DMS53 treated with DMSO at 0.1 percent for 48 hours (cell line): ENCODE measurements around the gene PDLIM7.
"Not testable (repeated sequence)": the region's sequence is repeated elsewhere in the genome, so short reads cannot be mapped to it uniquely, and the experiment has no call there.

ENCODE experiments used
- DNase-seq: peaks from one replicate; lab custom pipeline; 2025; ENCODE audit not compliant: unreplicated experiment; lab: John Stamatoyannopoulos, UW

Gene PDLIM7

DNA sequence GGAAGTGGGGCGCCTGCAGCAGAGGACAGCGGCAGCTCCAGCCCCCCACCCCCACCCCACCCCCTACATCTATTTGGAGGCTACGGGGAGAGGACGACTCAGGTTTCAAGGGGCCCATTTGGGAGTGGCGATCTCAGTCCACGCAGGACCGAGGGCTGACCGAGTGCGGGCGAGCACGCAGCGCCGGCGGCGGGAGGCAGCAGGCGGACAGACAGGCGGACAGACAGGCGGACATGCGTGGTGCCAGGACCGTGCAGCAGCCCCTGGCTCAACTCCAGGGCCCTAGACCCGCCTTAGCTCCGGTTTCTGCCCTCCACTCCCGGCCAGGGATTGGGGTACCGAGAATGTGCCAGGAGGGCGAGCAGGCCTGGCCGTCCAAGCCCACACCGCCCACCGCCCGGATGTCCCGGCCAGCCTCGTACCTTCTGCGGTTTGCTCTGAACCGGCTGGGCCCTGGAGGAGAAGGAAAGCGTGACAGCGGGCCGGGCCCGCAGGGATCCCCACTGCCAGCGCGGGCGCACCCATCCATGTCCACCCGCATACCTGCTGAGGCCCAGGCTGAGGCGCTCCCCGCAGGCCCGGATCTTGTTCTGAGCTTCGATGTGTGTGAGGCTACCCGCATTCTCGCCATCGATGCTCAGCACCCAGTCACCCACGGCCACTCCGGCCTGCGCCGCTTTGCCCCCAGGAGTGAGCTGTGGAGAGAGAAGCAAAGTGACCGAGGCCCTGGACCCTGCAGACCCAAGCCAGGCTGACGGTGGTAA, 5.2 kb downstream of the PDLIM7 start:
- DNase-seq, result no peak

DNA sequence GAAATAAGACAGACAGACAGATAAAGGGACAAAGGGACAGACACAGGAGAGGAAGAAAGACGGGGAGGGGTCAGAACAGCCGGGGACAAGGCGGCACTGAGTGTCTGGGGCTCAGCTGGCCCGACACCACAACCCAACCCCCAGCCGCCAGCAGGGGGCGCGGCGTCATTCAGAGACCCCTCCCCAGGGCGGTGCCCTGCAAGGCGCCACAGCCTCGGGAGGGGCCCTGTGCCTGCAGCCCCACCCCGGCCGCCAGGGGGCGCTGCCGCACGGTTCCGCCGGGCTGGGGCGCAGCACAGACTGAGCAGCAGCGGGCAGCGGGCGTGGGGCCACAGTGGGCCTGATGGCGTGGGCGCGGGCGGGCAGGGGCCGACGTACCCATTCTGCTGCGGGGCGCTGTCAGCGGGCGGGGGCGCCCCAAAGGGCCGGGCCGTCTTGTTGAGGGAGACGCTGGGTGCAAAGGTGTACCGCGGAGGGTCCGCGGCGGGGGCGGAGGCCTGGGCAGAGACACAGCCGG, 5.9 kb downstream of the PDLIM7 start:
- no peak for DNase-seq

DNA sequence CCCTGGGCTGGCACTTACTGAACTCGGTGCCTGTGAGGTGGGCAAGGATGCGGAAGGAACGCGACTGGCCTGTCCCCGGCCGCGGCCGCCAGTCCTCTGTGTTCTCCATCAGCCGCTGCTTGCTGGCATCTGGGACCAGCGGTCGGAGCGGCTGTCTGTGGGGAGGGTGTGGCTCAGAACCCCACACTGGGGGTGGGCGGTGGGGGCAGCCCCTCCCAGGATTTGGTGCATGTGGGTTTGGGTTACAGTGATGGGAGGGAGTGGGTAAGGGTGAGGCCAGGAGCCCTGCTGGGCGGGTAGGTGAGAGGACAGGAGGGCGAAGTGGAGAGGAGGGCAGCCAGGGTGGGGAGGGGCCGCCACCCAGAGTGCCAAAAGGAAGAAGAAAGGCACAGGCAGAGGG, 6.4 kb downstream of the PDLIM7 start:
- no peak for DNase-seq

DNA sequence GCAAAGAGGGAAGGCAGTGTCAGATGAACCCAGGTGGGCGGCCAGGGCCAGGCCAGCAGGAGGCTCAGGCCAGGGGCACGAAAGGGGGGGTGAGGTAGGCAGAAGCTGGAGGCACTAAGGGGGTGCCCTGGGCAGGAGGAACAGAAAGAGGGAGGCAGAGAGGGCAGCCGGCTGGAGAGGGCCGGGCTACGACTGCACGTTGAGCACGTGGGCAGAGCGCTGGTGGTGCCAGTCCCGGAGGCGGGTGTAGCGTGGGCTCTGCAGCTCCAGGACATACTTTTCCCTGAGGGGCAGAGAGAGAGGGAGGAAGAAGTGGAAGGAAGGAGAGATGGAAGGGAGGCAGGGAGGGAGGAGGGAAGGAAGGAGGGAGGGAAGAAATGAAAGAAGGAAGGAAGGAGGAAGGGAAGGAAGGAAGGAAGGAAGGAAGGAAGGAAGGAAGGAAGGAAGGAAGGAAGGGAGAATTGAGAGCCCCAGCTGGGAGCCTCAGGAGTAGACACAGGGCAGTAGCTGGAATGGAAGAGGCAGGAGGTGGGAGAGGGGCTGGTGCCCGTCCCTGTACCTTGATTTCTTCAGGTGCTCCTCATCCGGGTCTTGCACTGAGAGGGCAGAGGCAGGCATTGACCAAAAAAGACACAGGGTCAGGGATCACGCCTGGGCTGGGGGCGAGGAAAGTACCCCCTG, 7.0 kb downstream of the PDLIM7 start:
- no peak for DNase-seq

DNA sequence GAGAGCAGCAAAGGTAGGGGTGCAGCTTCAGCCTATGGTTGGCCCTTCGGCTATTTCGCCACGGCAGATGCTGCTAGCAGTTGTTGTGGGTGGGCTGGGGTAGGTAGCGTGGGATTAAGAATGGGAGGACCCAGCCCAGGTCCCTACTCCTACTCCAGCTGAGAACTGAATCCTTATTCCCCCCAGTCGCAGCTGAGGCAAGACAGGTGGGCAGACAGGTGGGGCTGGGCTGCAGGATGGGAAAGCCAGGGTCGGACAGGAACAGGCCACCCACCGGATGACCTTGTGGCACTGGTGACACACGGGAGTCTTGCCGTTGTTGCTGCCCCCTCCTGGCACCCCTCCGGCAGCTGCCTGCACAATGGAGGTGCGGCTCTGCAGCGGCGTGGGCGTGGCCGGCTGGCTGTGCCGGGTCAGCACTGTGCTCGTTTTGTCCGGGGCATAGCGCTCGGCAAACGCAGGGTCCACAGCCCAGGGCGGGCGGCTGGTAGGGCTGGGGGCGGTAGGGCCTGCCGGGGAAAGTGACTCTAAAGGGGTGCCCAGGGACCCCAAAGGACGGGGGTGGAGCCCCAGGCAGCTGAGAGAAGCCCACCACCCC, 8.2 kb downstream of the PDLIM7 start:
- DNase-seq, result no peak

DNA sequence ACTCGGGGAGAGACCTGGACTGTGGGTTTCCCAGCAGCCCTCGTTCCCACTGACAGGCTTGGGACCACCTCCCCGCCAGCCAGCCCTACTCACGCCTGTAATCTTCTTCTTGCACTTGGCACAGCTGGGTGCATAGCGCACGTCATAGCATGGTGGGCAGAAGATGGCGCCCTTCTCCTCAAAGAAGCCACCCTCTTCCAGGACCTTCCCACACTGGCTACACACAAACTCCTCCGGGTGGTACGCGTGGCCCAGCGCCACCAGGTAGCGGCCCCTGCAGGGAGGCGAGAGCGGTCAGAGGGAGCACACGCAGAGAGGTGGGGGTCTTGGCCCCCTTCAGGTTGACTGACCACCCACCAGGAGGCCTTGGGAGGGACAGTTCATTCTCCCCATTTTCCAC, 9.4 kb downstream of the PDLIM7 start:
- DNase-seq, result no peak

DNA sequence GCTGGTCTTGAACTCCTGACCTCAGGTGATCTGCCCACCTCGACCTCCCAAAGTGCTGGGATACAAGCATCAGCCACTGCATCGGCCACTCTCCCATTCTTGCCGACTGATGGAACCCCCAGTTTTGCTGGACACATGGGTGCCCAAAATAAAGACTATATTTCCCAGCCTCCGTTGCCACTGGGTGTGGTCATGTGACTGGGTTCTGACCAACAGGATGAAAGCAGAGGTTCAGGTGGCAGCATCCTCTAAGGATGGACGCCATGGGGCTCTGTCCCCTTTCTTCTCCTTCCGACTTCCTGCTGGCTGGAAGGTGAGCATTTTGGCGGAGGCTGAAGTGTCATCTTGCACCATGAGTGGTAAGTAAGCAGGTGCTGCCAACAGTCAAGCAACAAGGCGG, 10.3 kb downstream of the PDLIM7 start:
- DNase-seq, result no peak

DNA sequence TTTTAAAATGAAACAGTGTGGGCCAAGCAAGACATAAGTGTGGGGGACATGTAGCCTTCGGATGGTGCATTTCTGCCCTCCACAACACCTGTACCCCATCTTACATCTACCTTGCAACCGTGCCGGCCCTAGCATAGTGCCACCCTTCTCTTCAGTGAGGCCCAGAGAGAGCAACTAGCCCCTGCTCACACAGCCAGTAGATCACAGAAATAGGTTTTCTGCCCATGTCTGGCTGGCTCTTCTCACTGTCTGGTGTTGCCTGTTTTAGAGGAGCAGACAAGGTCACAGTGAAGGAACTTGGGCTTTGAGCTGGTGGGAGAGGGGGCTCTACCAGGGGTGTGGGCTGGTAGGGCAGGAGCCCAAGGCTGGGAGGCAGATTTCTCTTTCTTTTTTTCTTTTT, 11.1 kb downstream of the PDLIM7 start:
- no peak for DNase-seq

DNA sequence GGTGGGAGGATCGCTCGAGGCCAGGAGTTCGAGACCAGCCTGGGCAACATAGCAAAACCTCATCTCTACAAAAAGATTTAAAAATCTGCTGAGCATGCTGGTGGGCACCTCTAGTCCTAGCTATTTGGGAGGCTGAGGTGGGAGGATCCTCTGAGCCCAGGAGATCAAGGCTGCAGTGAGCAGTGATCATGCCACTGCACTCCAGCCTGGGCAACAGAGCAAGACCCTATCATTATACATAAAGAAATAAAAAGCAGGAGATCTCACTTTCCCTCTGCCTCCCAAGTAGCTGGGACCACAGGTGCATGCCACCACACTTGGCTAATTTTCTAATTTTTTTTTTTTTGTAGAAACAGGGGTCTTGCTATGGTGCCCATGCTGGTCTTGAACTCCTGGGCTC, 11.7 kb downstream of the PDLIM7 start:
- DNase-seq, result not testable (repeated sequence)

DNA sequence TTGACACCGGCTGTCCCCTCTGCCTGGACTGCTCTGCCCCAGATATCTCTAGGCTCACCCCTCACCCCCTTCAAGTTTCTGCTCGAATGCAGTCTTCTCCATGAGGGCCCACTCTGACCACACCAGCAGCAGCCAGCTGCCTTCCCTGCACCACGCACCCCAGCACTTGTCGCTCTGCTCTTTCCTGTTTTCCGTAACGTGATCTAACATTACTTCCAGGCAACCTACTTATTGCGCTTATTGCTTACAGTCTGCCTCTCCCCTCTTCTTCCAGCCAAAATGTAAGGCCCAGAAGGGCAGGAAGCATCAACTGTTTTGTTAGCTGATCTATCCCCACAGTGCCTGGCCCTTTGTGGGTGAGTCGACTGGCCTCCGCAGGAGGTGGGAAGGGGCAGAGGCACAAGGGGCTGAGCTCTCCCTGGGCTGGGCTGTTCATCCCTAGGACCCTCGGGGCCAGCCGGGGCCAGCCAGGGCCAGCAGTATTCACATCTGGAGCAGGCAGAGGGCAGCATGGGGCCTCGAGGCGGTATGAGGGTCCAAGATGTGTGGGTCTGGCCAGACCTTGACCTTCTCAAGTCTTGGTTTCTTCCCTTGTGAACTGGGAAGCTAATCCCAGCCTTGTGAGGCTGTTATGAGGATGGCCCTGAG, 12.4 kb downstream of the PDLIM7 start:
- DNase-seq, result no peak

DNA sequence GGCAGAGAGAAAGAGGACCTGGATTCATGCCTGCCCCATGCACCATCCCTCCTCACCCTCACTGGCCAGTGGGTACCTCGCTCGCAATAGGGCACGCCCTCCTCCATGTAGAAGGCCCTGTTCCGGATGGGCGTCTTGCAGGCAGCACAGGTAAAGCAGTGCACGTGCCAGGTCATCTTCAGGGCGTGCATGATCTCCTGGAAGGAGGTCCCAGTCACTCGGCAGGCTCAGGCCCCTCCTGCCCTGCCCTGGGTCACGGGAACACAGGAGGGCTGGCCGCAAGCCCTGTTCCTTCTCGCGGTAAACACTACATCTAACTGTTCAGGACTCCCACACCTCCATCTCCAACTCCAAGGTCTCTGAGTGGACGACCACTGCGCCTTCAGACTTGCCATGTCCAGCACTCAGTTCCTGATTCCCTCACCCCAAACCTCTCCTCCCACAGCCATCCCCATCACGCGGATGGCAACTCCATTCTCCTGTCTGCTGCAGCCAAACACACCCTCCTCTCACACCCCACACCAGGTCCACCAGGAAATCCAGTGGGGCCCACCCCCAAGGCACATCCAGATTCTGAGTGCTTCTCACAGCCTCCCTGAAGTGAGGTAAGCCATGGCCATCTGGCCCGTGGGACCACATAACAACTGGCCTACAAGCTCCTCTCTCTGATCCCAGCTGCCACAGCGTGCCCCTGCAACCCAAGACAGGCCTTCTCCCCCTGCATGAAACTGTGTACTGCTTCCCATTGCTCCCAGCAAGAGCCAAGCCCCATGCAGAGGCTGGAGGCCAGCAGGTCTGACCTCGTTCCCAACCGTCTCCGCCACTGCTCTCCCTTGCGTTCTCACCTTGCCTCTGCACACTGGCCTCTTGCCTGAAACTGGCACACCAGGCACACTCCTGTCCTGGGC, 13.2 kb downstream of the PDLIM7 start:
- no peak for DNase-seq

DNA sequence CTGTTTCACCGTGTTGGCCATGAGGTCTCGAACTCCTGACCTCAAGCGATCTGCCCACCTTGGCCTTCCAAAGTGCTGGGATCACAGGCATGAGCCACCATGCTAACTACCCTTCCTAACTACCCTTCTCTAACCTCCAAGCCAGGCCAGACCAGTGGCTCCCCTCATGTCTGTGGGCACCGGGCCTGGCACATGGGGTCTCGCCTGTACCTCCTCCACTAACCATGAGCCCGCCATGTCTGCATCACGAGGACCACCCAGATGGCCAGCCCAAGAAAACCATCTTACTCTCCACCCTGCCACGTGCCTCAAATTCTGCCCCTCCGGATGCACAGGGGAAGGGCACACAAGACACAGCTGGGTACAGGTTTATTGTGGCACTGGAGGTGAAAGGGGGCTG, 14.4 kb downstream of the PDLIM7 start:
- DNase-seq, result no peak

DNA sequence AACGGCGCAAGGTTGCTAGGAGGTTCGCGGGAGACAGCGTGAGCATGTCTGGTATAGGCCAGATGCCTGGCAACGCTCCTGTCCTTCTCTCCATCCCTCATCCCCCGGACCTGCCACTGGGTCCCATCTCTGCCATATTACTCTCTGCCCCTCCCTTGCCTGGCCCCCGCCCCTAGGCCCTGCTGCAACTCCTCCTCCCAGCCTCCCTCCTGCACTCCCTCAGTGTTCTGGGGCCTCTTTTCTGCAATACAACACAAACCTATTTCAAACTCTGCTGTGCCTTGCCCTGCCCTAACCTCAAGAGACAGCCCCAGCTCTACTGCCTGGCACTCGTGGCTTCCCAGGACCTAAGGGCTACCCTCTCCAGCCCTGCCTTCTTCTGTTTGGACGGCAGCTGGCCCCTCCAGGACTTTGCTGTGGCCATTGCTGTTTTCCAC, 15.0 kb downstream of the PDLIM7 start:
- DNase-seq, result no peak

DNA sequence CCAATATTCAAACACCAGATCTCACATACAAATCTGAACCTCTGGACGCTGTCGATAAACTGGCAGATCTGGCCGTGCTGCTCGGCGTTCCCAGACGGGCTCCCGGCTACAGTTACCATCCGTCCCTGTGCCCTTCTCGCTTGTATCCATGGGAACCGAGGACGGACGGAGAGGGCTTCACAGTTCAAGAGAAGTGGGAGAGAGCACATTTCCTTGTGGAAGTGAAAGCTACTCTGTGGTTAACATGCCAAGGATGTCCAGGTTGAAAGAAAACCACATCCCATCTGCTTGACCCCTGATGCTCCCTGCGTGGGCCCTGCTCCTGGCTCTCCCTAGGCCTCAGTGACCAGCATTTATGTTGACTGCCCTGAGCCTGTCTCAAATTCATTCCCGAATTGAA, 17.6 kb downstream of the PDLIM7 start:
- DNase-seq, result no peak

DNA sequence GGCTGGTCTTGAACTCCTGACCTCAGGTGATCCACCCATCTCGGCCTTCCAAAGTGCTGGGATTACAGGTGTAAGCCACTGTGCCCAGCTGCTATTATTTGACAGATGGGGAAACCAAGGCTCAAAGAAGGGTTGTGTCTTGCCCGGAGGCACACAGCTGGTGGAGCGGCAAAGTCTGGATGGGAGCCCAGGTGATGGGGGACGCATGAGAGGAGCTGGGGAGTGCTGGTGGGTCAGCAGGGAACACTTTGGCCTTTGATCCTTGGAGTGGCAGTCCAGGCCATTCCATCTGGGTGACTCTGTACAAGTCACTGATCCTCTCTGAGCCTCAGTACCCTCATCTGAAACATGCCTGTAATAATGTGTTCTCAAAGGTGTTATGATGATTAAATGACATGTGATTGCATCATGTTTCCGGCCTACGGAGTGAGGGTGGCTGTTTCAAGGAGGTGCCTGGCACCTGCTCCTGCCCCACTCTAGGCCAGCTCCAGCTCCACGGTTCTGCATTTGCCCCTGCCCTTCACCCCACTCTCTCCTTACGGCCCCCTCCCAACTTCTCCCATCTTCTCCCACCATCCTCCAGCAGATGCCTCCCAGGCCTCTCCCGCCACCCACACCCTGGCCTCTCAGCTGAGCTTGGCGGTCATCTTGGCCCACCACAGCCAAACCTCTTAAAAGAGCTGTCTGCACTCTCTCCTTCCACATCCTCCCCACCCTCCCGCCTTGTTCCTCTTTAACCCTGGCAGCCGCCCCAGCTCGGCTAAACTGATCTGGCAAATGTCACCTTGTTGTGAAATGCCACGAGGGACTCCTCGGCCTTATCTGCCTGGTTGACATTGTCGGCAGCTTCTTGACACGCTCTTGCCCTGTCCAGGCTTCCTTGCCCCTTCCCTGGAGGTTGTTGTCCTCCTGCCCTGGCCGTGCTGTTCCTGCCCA, 18.4 kb downstream of the PDLIM7 start:
- peak; percentile 51 for DNase-seq

DNA sequence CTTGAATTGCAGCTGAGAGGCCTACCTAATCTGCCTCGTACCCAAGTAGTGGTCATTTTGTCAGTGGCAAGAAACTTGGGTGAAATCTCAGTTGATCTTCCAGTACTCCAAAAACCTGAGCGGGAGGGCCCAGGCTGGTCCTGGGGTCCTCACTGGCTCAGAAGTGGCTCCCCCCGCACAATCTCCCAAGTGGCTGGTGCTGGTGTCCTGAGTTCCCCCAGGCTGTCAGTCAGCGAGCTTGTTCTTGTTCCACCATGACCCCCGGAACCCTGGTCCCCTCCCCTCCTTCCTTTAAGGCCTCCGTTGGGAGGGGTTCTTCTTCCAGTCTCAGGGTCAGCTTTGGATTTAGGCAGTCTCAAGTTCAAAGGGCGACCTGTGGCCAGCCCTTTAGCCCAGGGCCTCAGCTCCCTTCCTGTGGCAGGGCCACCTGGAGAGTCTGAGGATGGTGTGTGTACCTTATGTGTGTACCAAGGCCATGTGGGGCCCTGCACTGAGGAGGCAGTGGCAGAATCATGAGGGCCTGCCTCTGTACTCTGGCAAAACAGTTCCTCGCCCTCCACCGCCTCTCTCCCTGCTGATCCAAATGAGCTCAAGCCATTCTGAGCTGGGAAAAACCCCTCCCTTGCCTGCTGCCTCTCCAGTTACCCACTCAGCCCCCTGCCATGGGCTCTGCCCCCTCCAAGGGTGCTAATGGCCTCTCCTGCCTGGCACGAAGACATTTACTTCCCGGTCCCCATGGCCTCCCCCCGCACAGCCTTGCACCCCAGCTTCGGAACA, 19.5 kb downstream of the PDLIM7 start:
- DNase-seq, result no peak

DNA sequence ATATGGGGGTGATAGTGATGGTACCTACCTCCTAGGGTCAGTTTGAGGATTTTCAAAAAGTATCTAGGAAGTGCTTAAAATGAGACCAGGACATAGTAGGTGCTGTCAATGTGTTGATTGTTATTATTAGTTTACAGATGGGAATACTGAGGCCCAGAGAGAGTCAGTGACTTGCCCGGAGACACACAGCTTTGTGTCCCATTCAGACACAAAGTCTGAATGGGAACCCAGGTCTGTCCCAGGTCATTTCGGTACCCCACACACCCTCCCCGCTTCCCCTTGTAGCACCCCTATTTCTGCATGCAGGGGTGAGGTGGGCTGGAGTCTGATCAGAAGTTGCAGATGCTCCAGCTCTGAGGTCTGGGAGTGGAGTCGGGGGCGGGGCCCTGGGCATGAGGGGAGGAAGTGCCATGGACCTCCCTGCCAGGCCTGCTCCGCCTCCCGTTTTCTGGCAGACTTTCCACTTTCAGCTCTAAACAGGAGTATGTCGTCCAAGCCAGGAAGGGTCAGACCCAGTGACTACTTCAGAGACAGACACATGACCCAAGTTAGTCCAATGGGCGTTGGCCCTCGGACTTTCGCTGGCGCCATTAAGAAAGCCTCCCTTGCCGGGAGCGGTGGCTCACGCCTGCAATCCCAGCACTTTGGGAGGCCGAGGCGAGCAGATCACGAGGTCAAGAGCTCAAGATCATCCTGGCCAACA, 20.7 kb downstream of the PDLIM7 start:
- DNase-seq, result no peak
